Ovary (tissue), 9 donors: ENCODE data around the gene NEK11. TPM values are rescaled to one million over a fixed set of nuclear protein-coding genes. Genes with fewer than 3 reads are reported as not detected.

ENCODE experiments used
- DNase-seq, 5 donors: peaks; one replicate each; pipeline ENCODE4 v3.0.0-alpha.2; 2019 to 2020
- H3K27ac ChIP-seq, 2 donors: fragments of 200-600 bp; one replicate each; pipeline versions ENCODE4 v1.5.1 to v1.8.0; 2019 to 2022
- H3K27me3 ChIP-seq: fragments of 200-600 bp; one replicate; pipeline ENCODE4 v1.8.0; 2022
- H3K36me3 ChIP-seq: fragments of 200-600 bp; sonication (generic); one replicate; pipeline ENCODE4 v1.5.1; 2019
- H3K4me1 ChIP-seq: one replicate; pipeline ENCODE4 v1.8.1; 2013; ENCODE audit warnings: mild to moderate bottlenecking, moderate library complexity; ENCODE audit not compliant: insufficient read depth
- H3K4me3 ChIP-seq: fragments of 200-600 bp; sonication (generic); one replicate; pipeline ENCODE4 v1.5.1; 2017
- H3K9me3 ChIP-seq, 2 donors: fragments of 200-600 bp in 1 of 2; sonication (generic) in 1 of 2; one replicate each; pipeline versions ENCODE4 v1.5.1 to v1.8.1; 2013 to 2019; ENCODE audit warnings: mild to moderate bottlenecking in 1 of 2, moderate library complexity in 1 of 2
- EP300 ChIP-seq: sonication (generic); formaldehyde crosslinking; IDR thresholded peaks from one replicate; pipeline ENCODE4 v1.6.1; 2017; ENCODE audit warnings: antibody characterized with exemption
- POLR2A ChIP-seq: fragments of 450-650 bp; IDR thresholded peaks from one replicate; pipeline ENCODE4 v1.6.1; 2017; ENCODE audit warnings: antibody characterized with exemption, mild to moderate bottlenecking, moderate library complexity
- WGBS, 3 donors: extraction: QIAGEN DNeasy Blood & Tissue Kit in 1 of 3; methylation state at CpG; one replicate each; pipeline versions ENCODE4 v1.1.5 to v1.1.7; 2013 to 2017; 5-methylcytosine and 5-hydroxymethylcytosine counted together
- intact Hi-C, 4 donors: fragments of 100-400 bp; cut with DNase I; formaldehyde crosslinking; loops; one replicate each; pipeline versions ENCODE4 v1.11.0 to v1.15.1; 2022 to 2023
- polyA plus RNA-seq, 2 donors: library from polyadenylated mRNA; stranded (reverse); fragments of 200-250 nt in 1 of 2; fragments of 350-450 nt in 1 of 2; fragmentation: Illumina TruSeq in 1 of 2; extraction: RNeasy Lipid Tissue Mini Kit (QIAGEN cat#74804) in 1 of 2; gene quantifications; one replicate each; pipeline ENCODE4 v1.2.3, GENCODE V29; 2013 to 2014
- total RNA-seq, 7 donors: library from RNA; depleted of rRNA in 2 of 7; stranded (reverse); fragments of >200 nt in 2 of 7; fragmentation: NEBNext Ultra II Directional in 3 of 7; extraction: Animal tissue kit (Norgen Biotek cat#: 25700) in 3 of 7; gene quantifications; one replicate each; pipeline versions ENCODE4 v1.1.0 to v1.2.4, GENCODE V29; 2016 to 2023
- TF ChIP-seq, protein P1 (sequence below), 3 donors: fragments of 450-650 bp in 2 of 3; fragments of 200-600 bp in 1 of 3; IDR thresholded peaks; one replicate each; pipeline versions ENCODE4 v1.5.1 to v1.8.0; 2016 to 2022; ENCODE audit warnings: antibody characterized with exemption in 3 of 3, mild to moderate bottlenecking in 1 of 3
- donor health status: DM: no; HTN: no; CAD: no; lungs with moderate emphysema.
- donor health status: DM: no; HTN: no; CAD: no.
- donor health status: Bipolar disorder and iron deficiency.
- donor health status: DM: yes; HTN: yes; CAD: no.
- donor health status: DM: no; HTN: no; CAD: no.
- donor health status: DM: yes; HTN: yes; CAD: no.

Gene NEK11
- total and polyA plus RNA-seq, 9 donors: 4.9 to 37.3 (median 10.7) TPM

DNA sequence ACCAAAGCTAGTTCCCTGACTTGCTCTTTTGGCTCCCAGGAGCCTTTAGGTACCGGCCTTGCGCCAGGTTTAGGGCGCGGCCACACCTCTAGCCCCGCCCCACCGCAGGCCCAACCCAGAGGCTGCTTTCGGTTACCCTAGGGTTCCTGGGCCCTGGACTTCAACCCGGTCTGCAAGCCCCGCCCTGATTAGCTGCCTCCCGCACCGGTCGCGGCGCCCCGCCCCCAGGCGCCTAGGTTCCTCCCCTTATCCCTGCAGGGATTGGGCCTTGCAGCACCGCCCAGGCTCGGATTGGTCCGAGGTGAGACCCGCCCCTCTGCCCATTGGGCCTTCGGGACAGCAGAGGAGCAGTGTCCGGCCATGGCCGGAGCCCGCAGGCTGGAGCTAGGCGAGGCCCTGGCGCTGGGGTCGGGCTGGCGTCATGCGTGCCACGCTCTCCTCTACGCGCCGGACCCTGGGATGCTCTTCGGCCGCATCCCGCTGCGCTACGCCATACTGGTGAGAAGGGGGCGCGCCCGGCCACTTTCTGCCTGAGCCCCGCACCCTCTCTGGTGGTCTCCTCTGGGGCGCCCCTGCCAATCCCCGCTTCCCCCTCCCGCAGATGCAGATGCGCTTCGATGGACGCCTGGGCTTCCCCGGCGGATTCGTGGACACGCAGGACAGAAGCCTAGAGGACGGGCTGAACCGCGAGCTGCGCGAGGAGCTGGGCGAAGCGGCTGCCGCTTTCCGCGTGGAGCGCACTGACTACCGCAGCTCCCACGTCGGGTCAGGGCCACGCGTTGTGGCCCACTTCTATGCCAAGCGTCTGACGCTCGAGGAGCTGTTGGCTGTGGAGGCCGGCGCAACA is 355.0 kb downstream of the NEK11 start, which contains the start of gene NUDT16:
TSS of gene NUDT16 (plus strand) at position 330 of the 847 bp plus-strand sequence. CDS start at position 361, 31 bp downstream.
- intact Hi-C loops: no loop called here
- no peaks in the 10 kb centered on the region for H3K9me3 ChIP-seq
- TF ChIP-seq POLR2A (peak; percentile 87), EP300 (no peak)
- TF ChIP-seq, protein P1, sequence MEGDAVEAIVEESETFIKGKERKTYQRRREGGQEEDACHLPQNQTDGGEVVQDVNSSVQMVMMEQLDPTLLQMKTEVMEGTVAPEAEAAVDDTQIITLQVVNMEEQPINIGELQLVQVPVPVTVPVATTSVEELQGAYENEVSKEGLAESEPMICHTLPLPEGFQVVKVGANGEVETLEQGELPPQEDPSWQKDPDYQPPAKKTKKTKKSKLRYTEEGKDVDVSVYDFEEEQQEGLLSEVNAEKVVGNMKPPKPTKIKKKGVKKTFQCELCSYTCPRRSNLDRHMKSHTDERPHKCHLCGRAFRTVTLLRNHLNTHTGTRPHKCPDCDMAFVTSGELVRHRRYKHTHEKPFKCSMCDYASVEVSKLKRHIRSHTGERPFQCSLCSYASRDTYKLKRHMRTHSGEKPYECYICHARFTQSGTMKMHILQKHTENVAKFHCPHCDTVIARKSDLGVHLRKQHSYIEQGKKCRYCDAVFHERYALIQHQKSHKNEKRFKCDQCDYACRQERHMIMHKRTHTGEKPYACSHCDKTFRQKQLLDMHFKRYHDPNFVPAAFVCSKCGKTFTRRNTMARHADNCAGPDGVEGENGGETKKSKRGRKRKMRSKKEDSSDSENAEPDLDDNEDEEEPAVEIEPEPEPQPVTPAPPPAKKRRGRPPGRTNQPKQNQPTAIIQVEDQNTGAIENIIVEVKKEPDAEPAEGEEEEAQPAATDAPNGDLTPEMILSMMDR (IDR thresholded peaks at IDR 0.05): peak in 2 of 3 donors; percentile 11 to 38
- H3K27me3 ChIP-seq: no peaks in the 10 kb centered on the region
- peaks cover 6% of the 10 kb centered on the region for H3K4me1 ChIP-seq
- WGBS, 3 donors: 0 to 1% (median 1%) methylated on average over 56 to 73 of the region's 73 CpGs
- peak within 1 kb of the TSS; percentile 88 for H3K4me3 ChIP-seq
- no peaks in the 10 kb centered on the region for H3K36me3 ChIP-seq
- H3K27ac ChIP-seq: peak within 1 kb of the TSS; percentile 17 to 95
- DNase-seq: peak; percentile 100

DNA sequence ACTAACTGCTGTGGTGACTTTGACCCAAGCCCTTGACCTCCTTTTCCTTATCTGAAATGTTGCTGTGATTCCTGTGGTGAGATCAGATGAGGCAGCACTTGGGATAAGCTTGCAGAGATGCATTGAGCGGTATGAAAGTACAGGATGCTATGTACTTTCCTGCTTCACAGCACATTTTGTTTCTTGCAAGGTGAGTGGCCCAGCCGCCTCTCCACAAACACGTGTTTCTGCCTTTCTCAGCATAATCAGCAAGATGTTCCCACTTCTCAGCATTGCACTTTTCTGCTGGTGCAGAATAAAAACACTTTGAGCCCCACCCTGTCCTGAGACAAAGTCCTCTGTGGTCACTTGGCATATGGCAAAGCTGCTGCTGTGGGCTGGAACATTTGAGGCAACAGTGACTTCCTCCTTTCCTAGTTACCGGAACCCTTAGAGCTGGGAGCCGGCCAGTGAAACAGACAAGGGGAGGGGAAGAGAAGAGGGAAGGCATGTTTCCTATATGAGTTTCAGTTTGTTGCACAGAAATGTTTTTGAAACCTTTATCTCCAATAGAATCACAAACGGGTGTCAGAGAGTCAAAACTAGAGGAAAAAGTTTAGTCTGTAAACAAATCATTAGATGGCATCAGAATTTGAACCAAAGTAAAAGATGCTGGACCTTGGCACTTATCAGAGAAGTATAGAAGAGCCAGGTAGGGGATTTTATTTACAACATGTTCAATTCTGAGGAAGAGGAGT is 359.9 kb downstream of the NEK11 start:
- no peak overlapping the region for H3K27ac ChIP-seq
- peak in 1 of 5 donors; percentile 38 for DNase-seq
- intact Hi-C loops: no loop called here
- no peaks in the 10 kb centered on the region for H3K9me3 ChIP-seq
- 49 to 59% (median 50%) methylated on average over 6 of the region's 6 CpGs for WGBS, 3 donors
- H3K4me1 ChIP-seq: peaks cover 2% of the 10 kb centered on the region
- H3K27me3 ChIP-seq: no peaks in the 10 kb centered on the region
- TF ChIP-seq, protein P1 (IDR thresholded peaks at IDR 0.05): no peak
- no peak for TF ChIP-seq EP300
- no peak for TF ChIP-seq POLR2A
- H3K4me3 ChIP-seq: no peak overlapping the region
- H3K36me3 ChIP-seq: no peaks in the 10 kb centered on the region

DNA sequence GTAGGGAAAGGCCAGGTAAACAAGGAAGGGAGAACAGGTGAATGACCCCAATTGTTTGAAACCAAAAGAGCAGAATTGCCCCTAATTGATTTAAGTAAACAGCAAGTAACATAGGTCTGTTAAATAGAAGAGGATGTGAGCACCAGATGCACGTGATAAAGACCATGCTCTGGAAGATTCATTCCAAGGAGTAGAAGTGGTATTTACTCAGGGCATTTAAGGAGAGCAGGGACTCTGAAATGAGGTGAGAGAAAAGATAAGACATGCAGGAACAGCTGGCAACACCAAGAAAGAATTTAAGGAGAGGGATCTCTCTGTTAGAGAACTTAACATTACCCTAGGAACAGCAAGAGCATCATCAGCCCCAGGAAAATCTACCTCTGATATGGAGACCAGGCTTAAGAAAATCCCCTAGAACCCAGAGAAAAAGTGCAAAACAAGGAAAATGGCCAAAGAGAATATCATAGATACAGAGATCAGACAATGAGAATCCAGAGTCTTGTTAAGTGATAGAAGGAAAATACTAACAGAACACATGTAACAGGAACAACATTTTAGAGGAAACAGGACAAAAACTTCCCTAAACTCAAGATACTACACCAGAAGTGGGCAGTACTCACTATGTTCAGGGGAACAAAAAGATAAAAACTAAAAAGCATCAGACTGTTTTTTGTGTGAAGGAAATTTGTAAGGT is 361.3 kb downstream of the NEK11 start:
- TF ChIP-seq, protein P1 (IDR thresholded peaks at IDR 0.05): no peak
- TF ChIP-seq POLR2A (no peak), EP300 (no peak)
- intact Hi-C loops: no loop called here
- peaks cover 2% of the 10 kb centered on the region for H3K4me1 ChIP-seq

DNA sequence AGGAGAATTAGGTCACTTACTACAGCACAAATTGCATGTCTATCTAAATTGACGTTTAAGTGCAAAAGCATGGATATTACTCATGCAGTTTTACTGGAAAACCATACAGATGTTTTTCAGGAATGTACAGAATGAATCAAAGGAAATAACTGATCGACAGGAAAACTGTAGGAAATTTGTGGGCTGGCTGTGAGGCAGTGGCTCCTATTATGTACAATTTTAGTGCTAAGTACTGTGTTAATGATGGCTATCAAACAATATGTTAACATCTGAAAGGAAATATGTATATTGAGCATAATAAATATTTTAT is 361.8 kb downstream of the NEK11 start:
- intact Hi-C loops: no loop called here
- Histone ChIP-seq H3K27me3 (no peaks in the 10 kb centered on the region), H3K4me1 (no peaks in the 10 kb centered on the region), H3K27ac (no peak overlapping the region), H3K9me3 (no peaks in the 10 kb centered on the region), H3K36me3 (no peaks in the 10 kb centered on the region), H3K4me3 (no peak overlapping the region)
- DNase-seq: no peak
- 44 to 58% (median 46%) methylated on average over 2 of the region's 2 CpGs for WGBS, 3 donors
- no peak for TF ChIP-seq POLR2A
- no peak for TF ChIP-seq EP300

More for the DNA sequence above, 361.3 kb downstream of the NEK11 start:
- H3K27me3 ChIP-seq: no peaks in the 10 kb centered on the region
- no peak for DNase-seq
- H3K27ac ChIP-seq: no peak overlapping the region
- H3K4me3 ChIP-seq: no peak overlapping the region
- H3K9me3 ChIP-seq: no peaks in the 10 kb centered on the region
- no peaks in the 10 kb centered on the region for H3K36me3 ChIP-seq
- 38 to 62% (median 44%) methylated on average over 1 of the region's 1 CpG for WGBS, 3 donors
